ENCODE measurements around the gene SNRNP48.

SNRNP48 gene

GRCh38 chr6:7644417-7644816 is 54.4 kb downstream of the SNRNP48 start:
- DNase-seq (ENCODE audit: low spot score), result no peak
- no peak for TF ChIP-seq CTCF (IDR thresholded peaks at IDR 0.05; ENCODE audit: extremely low read depth, missing control alignments)

- TF ChIP-seq CTCF (IDR thresholded peaks at IDR 0.05; ENCODE audit: extremely low read depth, missing control alignments), result no peak
Observed at GRCh38 chr6:7646394-7646793, 56.4 kb downstream of the SNRNP48 start.

GRCh38 chr6:7647504-7647903 is 57.5 kb downstream of the SNRNP48 start:
- no peak for TF ChIP-seq CTCF (IDR thresholded peaks at IDR 0.05; ENCODE audit: extremely low read depth, missing control alignments)
- peak; percentile 36 for DNase-seq (ENCODE audit: low spot score)

More at GRCh38 chr6:7646394-7646793, 56.4 kb downstream of the SNRNP48 start:
- no peak for DNase-seq (ENCODE audit: low spot score)

GRCh38 chr6:7649037-7649810 is 59.2 kb downstream of the SNRNP48 start:
- TF ChIP-seq CTCF (IDR thresholded peaks at IDR 0.05; ENCODE audit: extremely low read depth, missing control alignments), result no peak
- peak; percentile 26 for DNase-seq (ENCODE audit: low spot score)

- TF ChIP-seq CTCF (IDR thresholded peaks at IDR 0.05; ENCODE audit: extremely low read depth, missing control alignments), result no peak
- DNase-seq (ENCODE audit: low spot score), result no peak
Observed at GRCh38 chr6:7650878-7651277, 60.9 kb downstream of the SNRNP48 start.

- TF ChIP-seq CTCF (IDR thresholded peaks at IDR 0.05; ENCODE audit: extremely low read depth, missing control alignments), result no peak
- no peak for DNase-seq (ENCODE audit: low spot score)
Observed at GRCh38 chr6:7652957-7653356, 63.0 kb downstream of the SNRNP48 start.

GRCh38 chr6:7656355-7656754 is 66.4 kb downstream of the SNRNP48 start:
- DNase-seq (ENCODE audit: low spot score), result no peak
- no peak for TF ChIP-seq CTCF (IDR thresholded peaks at IDR 0.05; ENCODE audit: extremely low read depth, missing control alignments)
